DOHH2 (cell line): ENCODE results near the gene CMTR2.

Experiments
- H3F3A ChIP-seq: fragments of 200-600 bp; sonication (generic), shearing (Covaris generic); 2 replicates; pipeline ENCODE4 v1.6.0; 2016; ENCODE audit warnings: antibody characterized with exemption, mild to moderate bottlenecking; ENCODE audit not compliant: control insufficient read depth, insufficient read depth
- H3K27ac ChIP-seq: fragments of 200-600 bp; sonication (generic); 2 replicates; pipeline ENCODE4 v1.5.1; 2014; ENCODE audit warnings: low read depth, mild to moderate bottlenecking, low read length, moderate library complexity
- H3K27me3 ChIP-seq: fragments of 200-600 bp; sonication (generic); 2 replicates; pipeline ENCODE4 v1.6.1; 2014; ENCODE audit warnings: mild to moderate bottlenecking, low read length, mixed read lengths; ENCODE audit not compliant: control insufficient read depth
- H3K36me3 ChIP-seq: fragments of 200-600 bp; sonication (generic); 2 replicates; pipeline ENCODE4 v1.6.1; 2014; ENCODE audit warnings: mild to moderate bottlenecking, low read length, moderate library complexity, mixed read lengths; ENCODE audit not compliant: control insufficient read depth
- H3K4me1 ChIP-seq: fragments of 200-600 bp; sonication (generic); 2 replicates; pipeline ENCODE4 v1.6.1; 2014; ENCODE audit warnings: mild to moderate bottlenecking, low read length, mixed read lengths; ENCODE audit not compliant: control insufficient read depth
- H3K4me2 ChIP-seq: fragments of 200-600 bp; sonication (generic); 2 replicates; pipeline ENCODE4 v1.6.0; 2014; ENCODE audit warnings: mild to moderate bottlenecking, low read length, moderate library complexity
- H3K4me3 ChIP-seq: fragments of 200-600 bp; sonication (generic); 2 replicates; pipeline ENCODE4 v1.5.1; 2014; ENCODE audit warnings: mild to moderate bottlenecking, low read length, mixed read lengths
- H3K79me2 ChIP-seq: fragments of 200-600 bp; sonication (generic); 2 replicates; pipeline ENCODE4 v1.6.1; 2014; ENCODE audit warnings: mild to moderate bottlenecking, low read length, mixed read lengths; ENCODE audit not compliant: control insufficient read depth
- H3K9me2 ChIP-seq: fragments of 200-600 bp; sonication (generic); replicated peaks from 2 replicates; pipeline ENCODE4 v1.6.1; 2014; ENCODE audit warnings: mild to moderate bottlenecking, low read length, mixed read lengths; ENCODE audit not compliant: control insufficient read depth
- H3K9me3 ChIP-seq: fragments of 200-600 bp; sonication (generic); 2 replicates; pipeline ENCODE4 v1.6.1; 2014; ENCODE audit warnings: antibody characterized with exemption, low read length, mixed read lengths; ENCODE audit not compliant: control insufficient read depth, insufficient read depth
- H4K20me1 ChIP-seq: fragments of 200-600 bp; sonication (generic); 2 replicates; pipeline ENCODE4 v1.6.0; 2014; ENCODE audit warnings: low read depth, mild to moderate bottlenecking, antibody characterized with exemption, low read length, moderate library complexity; ENCODE audit not compliant: control insufficient read depth, insufficient read depth
- CTCF ChIP-seq: fragments of 200-600 bp; sonication (generic); IDR thresholded peaks from one replicate; pipeline ENCODE4 v1.5.1; 2014; ENCODE audit warnings: antibody characterized with exemption, mild to moderate bottlenecking, low read depth, low read length; ENCODE audit not compliant: poor library complexity, severe bottlenecking
- EZH2phosphoT487 ChIP-seq: fragments of 200-600 bp; sonication (generic); IDR thresholded peaks from 2 replicates; pipeline ENCODE4 v1.6.1; 2017; ENCODE audit warnings: borderline replicate concordance, mild to moderate bottlenecking, antibody characterized with exemption, low read length, moderate library complexity, mixed read lengths

The CMTR2 gene

GRCh38 chr16:71282943-71283342 lies 6.3 kb downstream of the CMTR2 start:
- Histone ChIP-seq H3K27me3 (no peaks in the 10 kb centered on the region), H3K4me3 (no peak overlapping the region), H3K27ac (no peak overlapping the region), H3K4me2 (no peak overlapping the region), H3K36me3 (peaks cover 40% of the 10 kb centered on the region), H4K20me1 (no peaks in the 10 kb centered on the region), H3K9me3 (no peaks in the 10 kb centered on the region), H3F3A (no peaks in the 10 kb centered on the region), H3K4me1 (peaks cover 2% of the 10 kb centered on the region), H3K9me2 (no peaks in the 10 kb centered on the region), H3K79me2 (peaks cover 5% of the 10 kb centered on the region)
- TF ChIP-seq EZH2phosphoT487: no peak
- no peak for TF ChIP-seq CTCF

GRCh38 chr16:71276589-71277334 lies 12.4 kb downstream of the CMTR2 start:
- H4K20me1 ChIP-seq: no peaks in the 10 kb centered on the region
- no peak overlapping the region for H3K27ac ChIP-seq
- H3K27me3 ChIP-seq: no peaks in the 10 kb centered on the region; the same call in 1 of the 2 replicates
- no peaks in the 10 kb centered on the region for H3K4me1 ChIP-seq
- peaks cover 2% of the 10 kb centered on the region; the same call in 1 of the 2 replicates for H3K9me3 ChIP-seq
- no peaks in the 10 kb centered on the region for H3F3A ChIP-seq
- H3K36me3 ChIP-seq: no peaks in the 10 kb centered on the region
- H3K4me2 ChIP-seq: no peak overlapping the region
- no peaks in the 10 kb centered on the region for H3K9me2 ChIP-seq
- TF ChIP-seq EZH2phosphoT487 (no peak), CTCF (no peak)
- H3K4me3 ChIP-seq: no peak overlapping the region
- H3K79me2 ChIP-seq: no peaks in the 10 kb centered on the region

- Histone ChIP-seq H3K79me2 (no peaks in the 10 kb centered on the region), H3K9me2 (no peaks in the 10 kb centered on the region), H3F3A (no peaks in the 10 kb centered on the region), H3K27me3 (peaks cover 8% of the 10 kb centered on the region), H3K4me2 (no peak overlapping the region), H3K36me3 (no peaks in the 10 kb centered on the region), H3K9me3 (peaks cover 2% of the 10 kb centered on the region; the same call in 1 of the 2 replicates), H3K4me1 (no peaks in the 10 kb centered on the region), H3K27ac (no peak overlapping the region), H4K20me1 (no peaks in the 10 kb centered on the region), H3K4me3 (no peak overlapping the region)
- TF ChIP-seq EZH2phosphoT487 (no peak), CTCF (no peak)
Observed at GRCh38 chr16:71273384-71273783, 15.8 kb downstream of the CMTR2 start.
